Naive thymus-derived CD8-positive, alpha-beta T cell (primary cell): Measurements from ENCODE around the gene MRGPRE. TPM values are rescaled to one million over a fixed set of nuclear protein-coding genes. Genes with fewer than 3 reads are reported as not detected.
"Not testable (repeated sequence)": the region's sequence is repeated elsewhere in the genome, so short reads cannot be mapped to it uniquely, and the experiment has no call there.

Experiments
- ATAC-seq, 2 donors: fragments of 150-1000 bp; cut with Tn5 transposase in 1 of 2; sonication (Bioruptor Pico), chemical (Tn5 transposase) in 1 of 2; 1 replicate in 1 of 2; 2 replicates in 1 of 2; pipeline ENCODE4 v1.10.0; 2021; ENCODE audit warnings: mild to moderate bottlenecking in 2 of 2, moderate library complexity in 2 of 2
- POLR2A ChIA-PET: fragments of 350-600 bp; sonication (Branson Sonifier 250); formaldehyde crosslinking; loops from one replicate; lab custom pipeline; 2021; ENCODE audit warnings: antibody characterized with exemption; lab: Charles Lee
- DNase-seq, 10 donors: peaks; one replicate each; pipeline versions ENCODE4 v3.0.0 to v3.0.0-alpha.2; 2020 to 2022
- H3K27ac Mint-ChIP-seq, 10 donors: one replicate each; pipeline ENCODE4 v1.8.0; 2020 to 2022; ENCODE audit warnings: mild to moderate bottlenecking in 10 of 10, mixed read lengths in 10 of 10, moderate library complexity in 4 of 10, inconsistent platforms in 1 of 10
- H3K27me3 Mint-ChIP-seq, 5 donors: one replicate each; pipeline ENCODE4 v1.8.0; 2021 to 2022; ENCODE audit warnings: mixed read lengths in 5 of 5
- H3K36me3 Mint-ChIP-seq, 3 donors: one replicate each; pipeline ENCODE4 v1.8.0; 2020 to 2022; ENCODE audit warnings: mixed read lengths in 3 of 3, mild to moderate bottlenecking in 2 of 3, inconsistent platforms in 1 of 3
- H3K4me1 Mint-ChIP-seq, 4 donors: one replicate each; pipeline ENCODE4 v1.8.0; 2021 to 2022; ENCODE audit warnings: mixed read lengths in 4 of 4
- H3K4me3 Mint-ChIP-seq, 10 donors: one replicate each; pipeline ENCODE4 v1.8.0; 2020 to 2022; ENCODE audit warnings: mild to moderate bottlenecking in 10 of 10, mixed read lengths in 10 of 10, moderate library complexity in 6 of 10, inconsistent platforms in 1 of 10
- H3K9me3 Mint-ChIP-seq, 9 donors: one replicate each; pipeline ENCODE4 v1.8.0; 2020 to 2022; ENCODE audit warnings: mixed read lengths in 9 of 9, mild to moderate bottlenecking in 3 of 9, inconsistent platforms in 1 of 9, moderate library complexity in 1 of 9
- polyA plus RNA-seq, 3 donors: library from polyadenylated mRNA; unstranded; fragments of 300-500 nt; fragmentation: Illumina TruSeq; gene quantifications; one replicate each; pipeline ENCODE4 v1.2.3, GENCODE V29; 2021
- total RNA-seq, 8 experiments: library from RNA in 2 of 8; stranded (reverse) in 2 of 8; gene quantifications; one replicate each; pipeline ENCODE4 v1.2.3 and lab custom pipeline; 2021 to 2026

Gene MRGPRE, protein sequence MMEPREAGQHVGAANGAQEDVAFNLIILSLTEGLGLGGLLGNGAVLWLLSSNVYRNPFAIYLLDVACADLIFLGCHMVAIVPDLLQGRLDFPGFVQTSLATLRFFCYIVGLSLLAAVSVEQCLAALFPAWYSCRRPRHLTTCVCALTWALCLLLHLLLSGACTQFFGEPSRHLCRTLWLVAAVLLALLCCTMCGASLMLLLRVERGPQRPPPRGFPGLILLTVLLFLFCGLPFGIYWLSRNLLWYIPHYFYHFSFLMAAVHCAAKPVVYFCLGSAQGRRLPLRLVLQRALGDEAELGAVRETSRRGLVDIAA
- total RNA-seq: not detected
- polyA plus RNA-seq: not detected
- 0 to 0.07 (median 0) reads per million in 6 experiments for total RNA-seq (lab: John Stamatoyannopoulos, UW)

DNA sequence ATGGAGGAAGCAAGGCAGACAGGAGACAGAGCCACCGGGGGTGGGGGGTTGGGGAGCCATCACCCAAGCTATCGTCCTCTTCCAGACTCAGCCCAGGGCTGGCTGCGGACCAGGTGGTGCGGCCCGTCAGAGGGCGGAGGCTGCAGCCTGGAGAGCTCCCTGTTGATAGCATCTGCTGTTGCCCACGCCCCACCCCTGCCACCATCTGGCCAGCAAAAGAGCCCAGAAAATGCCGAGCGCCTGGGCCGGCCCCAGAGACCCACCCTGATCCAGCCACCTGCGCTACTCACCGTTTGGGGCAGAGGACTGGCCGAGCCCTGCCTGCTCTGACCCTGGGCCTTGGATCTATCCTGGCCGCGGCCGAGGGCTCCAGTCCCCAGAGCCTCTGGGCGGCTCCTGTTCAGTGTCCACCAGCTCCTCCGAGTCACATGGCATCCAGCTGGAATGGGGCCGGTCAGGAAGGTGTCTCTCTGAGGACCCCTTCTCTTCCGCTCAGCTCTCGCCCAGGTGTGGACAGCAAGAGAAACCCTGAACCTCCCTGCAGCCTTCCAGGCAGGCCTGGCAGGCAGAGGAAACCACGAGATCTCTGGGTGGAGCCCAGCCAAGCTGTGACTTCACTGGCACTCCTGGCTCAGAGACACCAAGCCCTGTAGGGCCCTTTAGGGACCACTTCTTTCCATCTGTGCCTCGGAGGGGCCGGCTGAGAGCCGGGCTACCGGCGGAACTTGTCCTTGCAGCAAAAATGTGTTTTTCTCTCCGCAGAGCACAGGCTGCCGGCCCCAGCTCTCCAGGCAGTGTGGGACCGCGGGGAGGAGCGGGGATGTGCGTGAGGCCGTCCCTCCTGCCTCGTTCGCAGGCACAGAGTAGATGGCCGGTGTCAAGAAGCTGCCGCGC lies at the start of gene MRGPRE:
TSS of gene MRGPRE (minus strand) at position 567 of the 894 bp plus-strand sequence. CDS start 3,618 bp downstream, outside the sequence.
- Mint-ChIP-seq H3K36me3 (no peaks in the 10 kb centered on the region), H3K9me3 (no peaks in the 10 kb centered on the region), H3K4me3 (no peak within 1 kb of the TSS), H3K27ac (no peak within 1 kb of the TSS), H3K4me1 (no peaks in the 10 kb centered on the region), H3K27me3 (peaks cover 0 to 6% (median 3%) of the 10 kb centered on the region in 5 donors)
- DNase-seq (peak in 1 of 10 donors; percentile 35), ATAC-seq (no peak)
- POLR2A ChIA-PET: interaction anchor here (0.7 kb wide), 1 partner anchor 8 kb away, joined by 3 read pairs; no protein-coding TSS in a partner anchor

DNA sequence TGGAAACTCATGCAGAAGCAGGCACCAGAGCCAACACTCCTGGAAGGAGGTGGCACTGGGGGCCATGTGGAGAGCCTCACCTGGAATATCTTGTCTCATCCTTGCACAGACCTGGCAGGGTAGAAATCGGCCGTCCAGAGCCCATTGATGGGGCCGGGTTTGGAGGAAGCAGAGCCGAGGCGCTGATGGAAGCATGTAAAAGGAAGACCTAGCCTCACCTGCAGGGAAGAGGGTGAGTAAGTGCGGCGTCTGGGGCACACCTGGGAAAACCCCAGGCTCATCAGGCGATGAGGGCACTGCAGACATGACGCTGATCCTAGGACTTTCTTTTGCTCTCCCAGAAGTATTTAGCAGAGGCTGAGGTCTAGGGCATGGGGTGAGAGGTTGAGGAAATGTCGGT lies 48.9 kb upstream of the MRGPRE start:
- H3K27me3 Mint-ChIP-seq, ATAC-seq, DNase-seq, H3K4me3 Mint-ChIP-seq, POLR2A ChIA-PET, H3K4me1 Mint-ChIP-seq, H3K36me3 Mint-ChIP-seq, H3K9me3 Mint-ChIP-seq, H3K27ac Mint-ChIP-seq: not testable (repeated sequence)

DNA sequence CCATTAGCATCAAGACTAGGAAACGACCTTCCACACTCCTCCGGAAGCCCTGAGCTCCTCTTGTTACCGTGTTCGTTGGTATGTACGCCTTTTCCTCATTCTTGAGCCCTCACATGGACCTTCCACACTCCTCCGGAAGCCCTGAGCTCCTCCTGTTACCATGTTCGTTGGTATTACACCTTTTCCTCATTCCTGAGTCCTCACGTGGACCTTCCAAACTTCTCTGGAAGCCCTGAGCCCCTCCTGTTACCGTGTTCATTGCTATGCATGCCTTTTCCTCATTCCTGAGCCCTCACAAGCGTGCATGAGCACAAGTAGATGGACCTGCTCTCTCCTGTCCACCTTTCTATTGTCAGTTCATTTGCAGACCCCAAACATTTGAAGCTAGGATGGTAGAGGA lies 48.4 kb upstream of the MRGPRE start:
- H3K27me3 Mint-ChIP-seq, POLR2A ChIA-PET, H3K9me3 Mint-ChIP-seq, H3K36me3 Mint-ChIP-seq, H3K27ac Mint-ChIP-seq, ATAC-seq, H3K4me3 Mint-ChIP-seq, H3K4me1 Mint-ChIP-seq, DNase-seq: not testable (repeated sequence)

DNA sequence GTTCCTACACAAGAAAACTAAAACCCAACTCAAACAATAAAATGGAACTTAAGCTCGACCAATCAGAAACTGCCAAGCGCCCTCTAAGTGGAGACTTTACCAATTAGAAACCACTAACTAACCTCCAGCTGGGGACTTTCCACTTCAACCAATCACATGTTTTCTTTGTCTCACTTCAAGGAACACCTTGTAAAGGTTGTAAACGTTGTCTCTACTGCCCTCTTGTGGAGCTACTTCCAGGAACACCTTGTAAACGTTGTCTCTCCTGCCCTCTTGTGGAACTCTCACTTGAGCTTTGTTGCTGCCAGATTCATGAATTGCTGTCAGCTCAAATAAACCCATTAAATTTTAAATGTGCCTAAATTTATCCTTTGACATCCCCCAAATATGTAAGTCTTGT lies 46.7 kb upstream of the MRGPRE start:
- H3K4me3 Mint-ChIP-seq, H3K36me3 Mint-ChIP-seq, H3K27ac Mint-ChIP-seq, POLR2A ChIA-PET, DNase-seq, H3K4me1 Mint-ChIP-seq, H3K9me3 Mint-ChIP-seq, H3K27me3 Mint-ChIP-seq: not testable (repeated sequence)
- ATAC-seq: peak; percentile 67 to 81

DNA sequence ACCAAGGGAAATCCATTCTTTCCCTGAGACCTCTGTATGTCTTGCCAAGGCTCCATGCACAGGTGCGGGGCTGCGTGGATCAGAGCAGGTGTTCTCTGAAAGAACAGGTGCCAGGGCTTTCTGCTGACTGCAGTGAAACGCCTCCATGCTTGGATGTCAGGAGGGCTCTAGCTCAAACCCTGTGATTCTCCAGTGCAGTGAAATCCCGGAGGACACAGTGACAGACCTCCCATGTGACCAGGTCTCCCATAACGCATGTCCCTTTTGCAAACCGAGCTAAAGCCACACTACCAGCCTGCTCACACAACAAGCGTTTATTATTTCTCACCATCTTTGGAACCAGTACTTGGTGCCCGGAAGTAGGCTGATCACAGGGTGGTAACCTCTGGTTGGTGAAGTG lies 41.4 kb upstream of the MRGPRE start:
- H3K4me3 Mint-ChIP-seq, ATAC-seq, H3K27ac Mint-ChIP-seq, H3K4me1 Mint-ChIP-seq, H3K9me3 Mint-ChIP-seq, DNase-seq, POLR2A ChIA-PET, H3K36me3 Mint-ChIP-seq, H3K27me3 Mint-ChIP-seq: not testable (repeated sequence)

DNA sequence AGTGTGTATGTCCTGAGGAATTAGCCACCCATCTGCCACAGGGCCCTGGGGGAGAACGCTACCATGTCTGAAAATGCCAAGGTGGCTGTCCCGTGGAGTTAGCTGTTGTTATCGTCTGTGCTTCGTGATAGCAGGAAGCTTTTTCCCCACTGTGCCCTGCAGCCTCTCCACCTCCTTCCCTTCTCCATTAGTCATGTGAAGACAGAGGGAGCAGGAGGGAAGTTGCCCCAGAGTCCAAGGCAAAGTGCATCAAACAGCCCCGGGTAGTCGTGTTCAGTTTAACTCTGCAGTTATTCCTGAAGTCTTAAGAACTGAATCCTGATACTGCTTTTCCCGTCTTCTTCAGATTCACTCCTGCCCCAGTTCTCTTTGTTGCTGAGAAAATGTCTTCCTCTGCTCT lies 30.3 kb upstream of the MRGPRE start:
- H3K27me3 Mint-ChIP-seq, H3K9me3 Mint-ChIP-seq, DNase-seq, H3K27ac Mint-ChIP-seq, H3K4me3 Mint-ChIP-seq, POLR2A ChIA-PET, H3K36me3 Mint-ChIP-seq, H3K4me1 Mint-ChIP-seq, ATAC-seq: not testable (repeated sequence)

DNA sequence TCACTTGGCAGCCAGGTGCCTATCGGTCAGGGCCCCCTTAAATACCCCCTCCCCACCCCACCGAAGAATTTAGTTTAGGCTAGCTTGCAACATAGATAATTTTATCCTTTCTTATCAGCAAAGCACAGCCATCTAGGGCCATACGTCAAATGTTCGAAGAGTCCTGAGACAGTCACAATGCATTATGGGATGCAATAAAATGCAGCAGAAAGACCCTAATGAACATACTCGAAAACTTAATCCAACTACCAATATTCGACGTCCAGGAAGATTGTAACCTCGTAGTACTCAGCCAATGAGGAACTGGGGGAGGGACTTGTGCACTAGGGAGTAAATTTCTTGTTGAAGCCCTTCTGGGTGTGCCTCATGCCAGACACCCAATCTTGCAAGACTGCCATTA lies 29.6 kb upstream of the MRGPRE start:
- H3K27ac Mint-ChIP-seq, H3K36me3 Mint-ChIP-seq, H3K4me3 Mint-ChIP-seq, POLR2A ChIA-PET, ATAC-seq, H3K27me3 Mint-ChIP-seq, DNase-seq, H3K4me1 Mint-ChIP-seq, H3K9me3 Mint-ChIP-seq: not testable (repeated sequence)

DNA sequence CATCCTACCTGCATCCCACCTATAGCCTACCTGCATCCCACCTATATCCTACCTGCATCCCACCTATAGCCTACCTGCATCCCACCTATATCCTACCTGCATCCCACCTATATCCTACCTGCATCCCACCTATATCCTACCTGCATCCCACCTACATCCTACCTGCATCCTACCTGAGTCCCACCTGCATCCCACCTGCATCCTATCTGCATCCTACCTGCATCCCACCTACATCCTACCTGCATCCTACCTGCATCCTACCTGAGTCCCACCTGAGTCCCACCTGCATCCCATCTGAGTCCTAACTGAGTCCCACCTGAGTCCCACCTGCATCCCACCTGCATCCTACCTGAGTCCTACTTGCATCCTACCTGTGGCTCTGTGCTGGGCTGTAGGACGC lies 25.3 kb upstream of the MRGPRE start:
- DNase-seq, POLR2A ChIA-PET, H3K4me3 Mint-ChIP-seq, H3K36me3 Mint-ChIP-seq, H3K4me1 Mint-ChIP-seq, H3K27me3 Mint-ChIP-seq, ATAC-seq, H3K9me3 Mint-ChIP-seq, H3K27ac Mint-ChIP-seq: not testable (repeated sequence)

DNA sequence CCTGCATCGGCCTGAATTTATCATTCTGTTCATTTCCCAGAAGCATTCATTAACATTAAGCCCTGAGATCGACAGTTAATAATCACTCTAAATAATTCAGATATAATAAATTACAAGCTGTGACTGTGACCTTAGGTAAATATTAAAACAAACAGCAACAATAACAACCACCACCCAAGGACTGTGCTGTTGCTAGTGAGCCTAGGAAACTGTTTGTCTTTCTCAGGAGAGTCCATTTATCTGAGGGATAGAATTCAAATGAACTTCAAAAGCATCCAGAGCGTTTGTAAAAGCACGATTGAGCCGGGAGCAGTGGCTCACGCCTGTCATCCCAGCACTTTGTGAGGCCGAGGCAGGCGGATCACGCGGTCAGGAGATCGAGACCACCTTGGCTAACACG lies 23.0 kb upstream of the MRGPRE start:
- POLR2A ChIA-PET, H3K27ac Mint-ChIP-seq, H3K36me3 Mint-ChIP-seq, H3K4me3 Mint-ChIP-seq, H3K27me3 Mint-ChIP-seq, DNase-seq, H3K4me1 Mint-ChIP-seq, ATAC-seq, H3K9me3 Mint-ChIP-seq: not testable (repeated sequence)

DNA sequence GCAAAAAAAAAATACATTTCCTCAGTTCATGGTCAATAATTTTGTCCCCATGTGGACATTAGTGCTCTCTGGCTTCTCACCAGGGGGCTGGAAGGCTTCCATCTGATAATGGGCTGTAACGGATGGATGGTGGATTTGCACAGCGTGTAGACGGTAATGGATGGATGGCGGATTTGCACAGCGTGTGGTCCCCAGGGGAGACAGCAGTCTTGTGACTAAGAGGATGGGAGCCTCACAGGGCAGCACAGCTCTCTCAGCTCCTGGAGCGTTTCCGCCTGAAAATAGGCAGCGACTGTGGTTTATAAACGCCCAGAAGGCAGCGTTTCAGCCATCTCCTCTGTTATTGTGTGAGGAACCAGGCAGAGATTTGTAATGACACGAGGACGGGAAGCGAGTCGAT lies 22.6 kb upstream of the MRGPRE start:
- H3K4me1 Mint-ChIP-seq, ATAC-seq, H3K9me3 Mint-ChIP-seq, H3K27me3 Mint-ChIP-seq, H3K36me3 Mint-ChIP-seq, H3K27ac Mint-ChIP-seq, DNase-seq, POLR2A ChIA-PET, H3K4me3 Mint-ChIP-seq: not testable (repeated sequence)

DNA sequence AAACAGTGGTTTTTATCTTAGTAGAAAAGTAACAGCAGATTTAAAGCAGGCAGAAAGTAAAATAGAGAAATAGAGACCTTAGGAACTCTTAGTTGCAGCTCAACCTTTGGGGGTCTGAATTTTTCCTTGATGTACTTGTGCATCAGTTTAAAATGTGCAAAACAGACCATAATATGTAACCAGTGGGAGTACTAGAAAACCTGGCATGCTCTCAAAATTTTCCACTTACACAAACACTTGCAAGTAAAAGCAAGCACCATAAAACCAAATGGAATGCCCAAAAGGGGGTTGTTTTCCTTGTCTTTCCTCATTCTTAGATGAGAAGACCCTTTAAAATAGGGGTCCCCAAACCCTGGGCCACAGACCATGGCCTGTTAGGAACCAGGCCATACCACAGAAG lies 12.9 kb upstream of the MRGPRE start:
- peaks cover 0 to 2% (median 0%) of the 10 kb centered on the region in 9 donors for H3K9me3 Mint-ChIP-seq
- H3K4me1 Mint-ChIP-seq: no peaks in the 10 kb centered on the region
- ATAC-seq: no peak
- POLR2A ChIA-PET: no interaction called here
- no peak overlapping the region for H3K4me3 Mint-ChIP-seq
- H3K36me3 Mint-ChIP-seq: no peaks in the 10 kb centered on the region
- no peak for DNase-seq
- no peak overlapping the region for H3K27ac Mint-ChIP-seq
- peaks cover 5 to 15% (median 9%) of the 10 kb centered on the region in 5 donors for H3K27me3 Mint-ChIP-seq

DNA sequence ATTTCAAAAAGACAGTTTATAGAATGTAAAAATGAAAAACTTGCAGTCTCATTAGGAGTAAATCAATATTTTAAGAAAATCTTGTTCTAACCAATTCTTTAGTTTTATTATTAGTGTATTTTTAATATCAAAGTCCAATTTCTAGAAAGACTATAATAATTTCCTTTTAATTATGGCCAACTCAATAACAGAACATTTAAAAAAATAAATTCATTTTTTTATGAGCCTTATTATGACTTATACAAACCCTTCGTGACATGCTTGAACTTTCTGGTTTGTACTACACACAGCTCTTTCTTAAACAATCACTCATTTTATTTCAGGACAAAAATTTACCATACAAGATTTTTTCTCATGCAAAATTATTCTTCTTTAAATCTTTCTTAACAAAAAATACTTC lies 11.7 kb upstream of the MRGPRE start:
- Mint-ChIP-seq H3K27ac (no peak overlapping the region), H3K27me3 (peaks cover 5 to 16% (median 9%) of the 10 kb centered on the region in 5 donors), H3K36me3 (no peaks in the 10 kb centered on the region), H3K4me1 (no peaks in the 10 kb centered on the region), H3K4me3 (no peak overlapping the region), H3K9me3 (peaks cover 0 to 2% (median 0%) of the 10 kb centered on the region in 9 donors)
- ATAC-seq: no peak
- DNase-seq: no peak
- POLR2A ChIA-PET: no interaction called here

DNA sequence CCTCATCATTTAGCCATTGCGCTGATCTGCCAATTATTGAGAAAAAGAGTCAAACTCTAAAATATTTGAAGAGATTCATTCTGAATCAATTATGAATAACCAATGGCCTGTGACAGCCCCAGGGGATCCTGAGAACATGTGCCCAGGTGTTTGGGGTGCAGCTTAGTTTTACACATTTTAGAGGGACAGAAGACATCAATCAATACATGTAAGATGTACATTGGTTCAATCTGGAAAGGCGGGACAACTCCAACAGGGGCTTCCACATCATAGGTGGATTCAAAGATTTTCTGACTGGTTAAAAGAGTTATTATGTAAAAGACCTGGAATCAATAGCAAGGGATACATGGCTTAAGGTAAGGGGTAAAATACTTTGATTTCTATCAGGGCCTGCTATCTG lies 4.9 kb upstream of the MRGPRE start:
- POLR2A ChIA-PET: no interaction called here
- no peaks in the 10 kb centered on the region for H3K4me1 Mint-ChIP-seq
- peaks cover 0 to 6% (median 0%) of the 10 kb centered on the region in 5 donors for H3K27me3 Mint-ChIP-seq

More for the DNA sequence above, 4.9 kb upstream of the MRGPRE start:
- Mint-ChIP-seq H3K36me3 (no peaks in the 10 kb centered on the region), H3K27ac (no peak overlapping the region), H3K9me3 (no peaks in the 10 kb centered on the region), H3K4me3 (no peak overlapping the region)
- ATAC-seq (no peak), DNase-seq (no peak)
